H9 (cell line): ENCODE measurements around the gene LKAAEAR1. TPM values are rescaled to one million over a fixed set of nuclear protein-coding genes. Genes with fewer than 3 reads are reported as not detected.

Source experiments
- DNase-seq: peaks from one replicate; pipeline ENCODE4 v3.0.0-alpha.2; 2017
- H2AFZ ChIP-seq: one replicate; pipeline ENCODE4 v1.6.1; 2013; ENCODE audit warnings: mild to moderate bottlenecking, low read length, control low read depth, moderate library complexity
- H2AK5ac ChIP-seq: 2 replicates; pipeline ENCODE4 v1.6.1; 2013; ENCODE audit warnings: low read length, control low read depth, mixed read lengths; ENCODE audit not compliant: insufficient read length
- H2BK120ac ChIP-seq: one replicate; pipeline ENCODE4 v1.6.1; 2013; ENCODE audit warnings: low read depth, mild to moderate bottlenecking, low read length, control low read depth, inconsistent platforms; ENCODE audit not compliant: poor library complexity, severe bottlenecking
- H2BK12ac ChIP-seq: 2 replicates; pipeline ENCODE4 v1.6.1; 2013; ENCODE audit warnings: low read length, control low read depth, mixed read lengths, low read depth; ENCODE audit not compliant: insufficient read length
- H2BK15ac ChIP-seq: 2 replicates; pipeline ENCODE4 v1.6.1; 2013; ENCODE audit warnings: low read depth, low read length, control low read depth
- H2BK20ac ChIP-seq: one replicate; pipeline ENCODE4 v1.6.1; 2013; ENCODE audit warnings: low read depth, mild to moderate bottlenecking, low read length, control low read depth, inconsistent platforms; ENCODE audit not compliant: poor library complexity, severe bottlenecking
- H2BK5ac ChIP-seq: 2 replicates; pipeline ENCODE4 v1.6.1; 2013; ENCODE audit warnings: low read length, control low read depth, mixed read lengths; ENCODE audit not compliant: insufficient read length
- H3K14ac ChIP-seq: 2 replicates; pipeline ENCODE4 v1.6.1; 2013; ENCODE audit warnings: low read length, control low read depth; ENCODE audit not compliant: insufficient read depth
- H3K18ac ChIP-seq: 2 replicates; pipeline ENCODE4 v1.6.1; 2013; ENCODE audit warnings: low read depth, mild to moderate bottlenecking, mixed read lengths, low read length, control low read depth; ENCODE audit not compliant: insufficient read length
- H3K23ac ChIP-seq: 2 replicates; pipeline ENCODE4 v1.6.1; 2013; ENCODE audit warnings: low read length, control low read depth, mixed read lengths, low read depth; ENCODE audit not compliant: insufficient read length
- H3K23me2 ChIP-seq: 2 replicates; pipeline ENCODE4 v1.6.1; 2013; ENCODE audit warnings: low read depth, mild to moderate bottlenecking, mixed read lengths, low read length, control low read depth; ENCODE audit not compliant: insufficient read length, poor library complexity, severe bottlenecking
- H3K27ac ChIP-seq: 2 replicates; pipeline ENCODE4 v1.5.1; 2013; ENCODE audit warnings: low read length, control low read depth, mixed read lengths, low read depth; ENCODE audit not compliant: insufficient read length
- H3K27me3 ChIP-seq: 2 replicates; pipeline ENCODE4 v1.6.1; 2013; ENCODE audit warnings: low read length, control low read depth, inconsistent platforms; ENCODE audit not compliant: insufficient read depth
- H3K4ac ChIP-seq: 2 replicates; pipeline ENCODE4 v1.6.1; 2013; ENCODE audit warnings: low read depth, mild to moderate bottlenecking, control low read depth, inconsistent platforms, low read length, moderate library complexity
- H3K4me1 ChIP-seq: 2 replicates; pipeline ENCODE4 v1.6.1; 2013; ENCODE audit warnings: low read length, control low read depth, inconsistent platforms; ENCODE audit not compliant: insufficient read depth
- H3K4me2 ChIP-seq: 2 replicates; pipeline ENCODE4 v1.6.1; 2013; ENCODE audit warnings: low read length, control low read depth, mixed read lengths; ENCODE audit not compliant: insufficient read length, insufficient read depth
- H3K56ac ChIP-seq: 2 replicates; pipeline ENCODE4 v1.6.1; 2013; ENCODE audit warnings: low read depth, mild to moderate bottlenecking, mixed read lengths, low read length, control low read depth; ENCODE audit not compliant: insufficient read length
- H3K79me1 ChIP-seq: 2 replicates; pipeline ENCODE4 v1.6.1; 2013; ENCODE audit warnings: low read depth, mild to moderate bottlenecking, moderate library complexity, low read length, control low read depth, inconsistent platforms; ENCODE audit not compliant: insufficient read depth, poor library complexity, severe bottlenecking
- H3K79me2 ChIP-seq: 2 replicates; pipeline ENCODE4 v1.6.1; 2013; ENCODE audit warnings: low read length, control low read depth, inconsistent platforms; ENCODE audit not compliant: insufficient read depth
- H3K9ac ChIP-seq: 2 replicates; pipeline ENCODE4 v1.6.1; 2013; ENCODE audit warnings: low read length, control low read depth, mixed read lengths; ENCODE audit not compliant: insufficient read length; ENCODE audit errors: extremely low read depth
- H3K9me3 ChIP-seq: one replicate; pipeline ENCODE4 v1.6.1; 2013; ENCODE audit warnings: low read depth, low read length, inconsistent platforms; ENCODE audit not compliant: control insufficient read depth
- H3T11ph ChIP-seq: one replicate; pipeline ENCODE4 v1.6.1; 2013; ENCODE audit warnings: mild to moderate bottlenecking, low read length, control low read depth, inconsistent platforms
- H4K20me1 ChIP-seq: one replicate; pipeline ENCODE4 v1.6.1; 2013; ENCODE audit not compliant: control insufficient read depth, insufficient read length, insufficient read depth
- H4K5ac ChIP-seq: 2 replicates; pipeline ENCODE4 v1.6.1; 2013; ENCODE audit warnings: low read depth, mild to moderate bottlenecking, mixed read lengths, low read length, control low read depth; ENCODE audit not compliant: insufficient read length
- H4K8ac ChIP-seq: replicated peaks from 2 replicates; pipeline ENCODE4 v1.6.1; 2013; ENCODE audit warnings: low read length, control low read depth, mixed read lengths, low read depth; ENCODE audit not compliant: insufficient read length
- H4K91ac ChIP-seq: 2 replicates; pipeline ENCODE4 v1.6.1; 2013; ENCODE audit warnings: low read depth, mild to moderate bottlenecking, moderate library complexity, mixed read lengths, low read length, control low read depth; ENCODE audit not compliant: insufficient read length
- H3K27ac Mint-ChIP-seq, 3 experiments: 2 replicates in 2 of 3; 3 replicates in 1 of 3; pipeline ENCODE4 v1.8.0; 2020 to 2021; ENCODE audit warnings: mixed read lengths in 3 of 3, mild to moderate bottlenecking in 1 of 3, moderate library complexity in 1 of 3
- H3K27me3 Mint-ChIP-seq: 2 replicates; pipeline ENCODE4 v1.8.0; 2021; ENCODE audit warnings: low read depth, mild to moderate bottlenecking, moderate library complexity, mixed read lengths
- H3K36me3 Mint-ChIP-seq, 3 experiments: 2 replicates in 2 of 3; 3 replicates in 1 of 3; pipeline ENCODE4 v1.8.0; 2020 to 2021; ENCODE audit warnings: low read depth in 3 of 3, mixed read lengths in 3 of 3; ENCODE audit not compliant: insufficient read depth in 1 of 3
- H3K4me1 Mint-ChIP-seq, 2 experiments: 2 replicates each; pipeline ENCODE4 v1.8.0; 2020; ENCODE audit warnings: mixed read lengths in 2 of 2
- H3K4me3 Mint-ChIP-seq, 2 experiments: 2 replicates in 1 of 2; 3 replicates in 1 of 2; pipeline ENCODE4 v1.8.0; 2020 to 2021; ENCODE audit warnings: mild to moderate bottlenecking in 2 of 2, mixed read lengths in 2 of 2, moderate library complexity in 1 of 2
- H3K9me3 Mint-ChIP-seq, 2 experiments: 2 replicates in 1 of 2; 3 replicates in 1 of 2; pipeline ENCODE4 v1.8.0; 2020; ENCODE audit warnings: mild to moderate bottlenecking in 2 of 2, mixed read lengths in 2 of 2, moderate library complexity in 1 of 2
- WGBS: extraction: QIAGEN DNeasy Blood & Tissue Kit; methylation state at CpG from one replicate; pipeline ENCODE4 v1.1.7; 2013; ENCODE audit warnings: missing lambda C conversion rate, low lambda C conversion rate, mixed read lengths; ENCODE audit not compliant: insufficient read length; ENCODE audit errors: extremely low coverage; 5-methylcytosine and 5-hydroxymethylcytosine counted together
- total RNA-seq: library from RNA; stranded (reverse); gene quantifications from 2 replicates; pipeline ENCODE4 v1.2.1, GENCODE V29; 2021
- TF ChIP-seq, protein P1 (sequence below): fragments of 200-600 bp; sonication (generic); conservative IDR thresholded peaks from 3 replicates; pipeline ENCODE4 v1.8.0; 2021; ENCODE audit warnings: antibody characterized with exemption, mild to moderate bottlenecking

LKAAEAR1 gene
- total RNA-seq, 1 experiment from 2014 or later, result 0.39 TPM

DNA sequence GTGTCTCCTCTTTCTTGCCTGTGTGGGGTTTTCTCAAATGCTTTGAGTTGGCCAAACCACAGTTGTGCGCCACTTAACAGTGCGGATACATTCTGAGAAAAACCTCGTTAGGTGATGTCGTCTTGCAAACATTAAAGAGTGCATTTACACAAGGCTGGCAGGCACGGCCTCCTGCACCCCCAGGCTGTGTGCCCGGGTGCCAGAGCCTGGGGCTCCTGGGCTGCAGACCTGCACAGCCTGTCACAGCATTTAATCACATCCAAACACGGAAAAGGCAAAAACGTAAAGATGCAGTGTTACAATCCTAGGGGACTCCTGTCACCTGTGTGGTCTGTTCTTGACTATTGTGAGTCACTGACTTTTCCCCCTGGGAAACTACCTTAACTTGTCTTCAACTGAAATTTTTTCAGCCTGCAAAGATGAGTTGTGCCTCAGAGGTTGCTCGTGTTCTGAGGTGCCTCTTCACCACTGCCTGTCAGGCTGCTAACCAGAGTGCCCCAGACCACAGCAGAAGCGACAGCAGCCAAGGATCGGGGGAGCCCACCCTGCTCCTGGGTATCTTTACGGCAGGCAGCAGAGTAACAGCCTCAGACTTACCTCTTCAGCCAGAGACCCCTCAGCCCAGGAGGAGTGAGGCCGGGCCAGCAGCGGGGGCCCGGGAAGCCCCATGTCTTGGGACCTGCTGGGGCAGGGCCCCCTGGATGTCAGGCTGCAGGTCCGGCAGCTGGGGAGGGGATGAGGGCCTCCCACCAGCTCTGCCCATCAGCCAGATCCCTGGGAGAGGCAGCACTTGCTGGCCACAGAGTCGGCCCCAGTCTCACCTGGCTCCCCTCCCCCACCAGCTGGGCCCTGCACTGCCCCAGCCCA, 48.9 kb downstream of the LKAAEAR1 start:
- H2BK12ac ChIP-seq, result no peak overlapping the region
- no peak overlapping the region for H3K56ac ChIP-seq
- no peak overlapping the region for H2AK5ac ChIP-seq
- no peak overlapping the region for H3K27ac ChIP-seq
- no peak overlapping the region for H3K14ac ChIP-seq
- WGBS, result no CpG with 5 or more reads among the region's 17 CpGs
- no peak overlapping the region for H3K9ac ChIP-seq
- Mint-ChIP-seq H3K9me3 (peaks cover 0 to 2% of the 10 kb centered on the region in 2 experiments; a peak in 1 of 5 replicates), H3K36me3 (peaks cover 8 to 39% (median 26%) of the 10 kb centered on the region in 3 experiments; a peak in 6 of 7 replicates), H3K27ac (peak overlapping the region in 2 of 3 experiments; percentile 28 to 89; a peak in 1 of 7 replicates), H3K4me3 (peak overlapping the region in 1 of 2 experiments; percentile 38; a peak in 1 of 5 replicates), H3K4me1 (peaks cover 25% of the 10 kb centered on the region in 2 experiments), H3K27me3 (peaks cover 20% of the 10 kb centered on the region)
- no peak overlapping the region for H2BK20ac ChIP-seq
- H3T11ph ChIP-seq, result no peak overlapping the region
- H3K79me2 ChIP-seq, result no peaks in the 10 kb centered on the region
- DNase-seq, result no peak
- no peaks in the 10 kb centered on the region for H3K9me3 ChIP-seq
- no peak overlapping the region for H2AFZ ChIP-seq
- H3K27me3 ChIP-seq, result peaks cover under 1% of the 10 kb centered on the region; the same call in 1 of the 2 replicates
- H3K23ac ChIP-seq, result no peak overlapping the region
- H3K18ac ChIP-seq, result no peak overlapping the region
- no peak overlapping the region for H2BK120ac ChIP-seq
- H2BK5ac ChIP-seq, result no peak overlapping the region
- H4K91ac ChIP-seq, result no peak overlapping the region
- TF ChIP-seq, protein P1, sequence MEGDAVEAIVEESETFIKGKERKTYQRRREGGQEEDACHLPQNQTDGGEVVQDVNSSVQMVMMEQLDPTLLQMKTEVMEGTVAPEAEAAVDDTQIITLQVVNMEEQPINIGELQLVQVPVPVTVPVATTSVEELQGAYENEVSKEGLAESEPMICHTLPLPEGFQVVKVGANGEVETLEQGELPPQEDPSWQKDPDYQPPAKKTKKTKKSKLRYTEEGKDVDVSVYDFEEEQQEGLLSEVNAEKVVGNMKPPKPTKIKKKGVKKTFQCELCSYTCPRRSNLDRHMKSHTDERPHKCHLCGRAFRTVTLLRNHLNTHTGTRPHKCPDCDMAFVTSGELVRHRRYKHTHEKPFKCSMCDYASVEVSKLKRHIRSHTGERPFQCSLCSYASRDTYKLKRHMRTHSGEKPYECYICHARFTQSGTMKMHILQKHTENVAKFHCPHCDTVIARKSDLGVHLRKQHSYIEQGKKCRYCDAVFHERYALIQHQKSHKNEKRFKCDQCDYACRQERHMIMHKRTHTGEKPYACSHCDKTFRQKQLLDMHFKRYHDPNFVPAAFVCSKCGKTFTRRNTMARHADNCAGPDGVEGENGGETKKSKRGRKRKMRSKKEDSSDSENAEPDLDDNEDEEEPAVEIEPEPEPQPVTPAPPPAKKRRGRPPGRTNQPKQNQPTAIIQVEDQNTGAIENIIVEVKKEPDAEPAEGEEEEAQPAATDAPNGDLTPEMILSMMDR, result no peak
- no peak overlapping the region for H3K4me2 ChIP-seq
- H3K23me2 ChIP-seq, result peaks cover 11% of the 10 kb centered on the region
- no peaks in the 10 kb centered on the region for H3K79me1 ChIP-seq
- no peak overlapping the region for H3K4ac ChIP-seq
- no peak overlapping the region for H4K5ac ChIP-seq
- no peaks in the 10 kb centered on the region for H4K20me1 ChIP-seq
- no peak overlapping the region for H4K8ac ChIP-seq
- H2BK15ac ChIP-seq, result no peak overlapping the region
- peaks cover 5% of the 10 kb centered on the region for H3K4me1 ChIP-seq
